Left lung (tissue), 10 donors: ENCODE measurements around the gene TGM2. TPM values are rescaled to one million over a fixed set of nuclear protein-coding genes. Genes with fewer than 3 reads are reported as not detected.
A peak's percentile ranks its signal among the peaks of the same experiment; 100 is the strongest.

ENCODE experiments used
- ATAC-seq: fragments of 200-7000 bp; cut with Tn5 transposase; one replicate; pipeline ENCODE4 v1.9.1; 2020; ENCODE audit warnings: moderate library complexity
- DNase-seq, 4 donors: peaks; one replicate each; pipeline ENCODE4 v3.0.0-alpha.2; 2013 to 2020
- H3K27ac ChIP-seq, 2 donors: fragments of 200-600 bp; sonication (generic) in 1 of 2; one replicate each; pipeline versions ENCODE4 v1.5.0 to v1.8.0; 2020 to 2021
- H3K27me3 ChIP-seq, 2 donors: fragments of 200-600 bp; sonication (generic) in 1 of 2; one replicate each; pipeline versions ENCODE4 v1.5.0 to v1.8.0; 2020 to 2021
- H3K36me3 ChIP-seq, 2 donors: fragments of 200-600 bp; sonication (generic) in 1 of 2; one replicate each; pipeline versions ENCODE4 v1.5.0 to v1.8.0; 2020 to 2021
- H3K4me1 ChIP-seq, 2 donors: fragments of 200-600 bp; one replicate each; pipeline ENCODE4 v1.8.0; 2021
- H3K4me3 ChIP-seq, 2 donors: fragments of 200-600 bp; sonication (generic) in 1 of 2; one replicate each; pipeline versions ENCODE4 v1.5.0 to v1.8.0; 2020 to 2021; ENCODE audit warnings: mild to moderate bottlenecking in 1 of 2
- H3K9me3 ChIP-seq, 2 donors: fragments of 200-600 bp; sonication (generic) in 1 of 2; one replicate each; pipeline versions ENCODE4 v1.5.0 to v1.8.0; 2020 to 2021
- CTCF ChIP-seq, 2 donors: fragments of 200-600 bp; sonication (generic) in 1 of 2; IDR thresholded peaks; one replicate each; pipeline versions ENCODE4 v1.5.0 to v1.8.0; 2021; ENCODE audit warnings: antibody characterized with exemption in 2 of 2
- intact Hi-C, 2 donors: fragments of 100-400 bp; cut with DNase I; formaldehyde crosslinking; loops; one replicate each; pipeline versions ENCODE4 v1.11.2 to v1.14.2; 2022
- polyA plus RNA-seq, 6 donors: library from polyadenylated mRNA; unstranded; fragments of 120-200 nt; gene quantifications; one replicate each; pipeline ENCODE4 v1.2.1, GENCODE V29; 2013; ENCODE audit not compliant: insufficient read length in 6 of 6
- total RNA-seq, 2 donors: library from RNA; stranded (reverse); fragmentation: NEBNext Ultra II Directional; extraction: Animal tissue kit (Norgen Biotek cat#: 25700); gene quantifications; one replicate each; pipeline ENCODE4 v1.2.1, GENCODE V29; 2021
- donor health status: DM: no; HTN: yes; CAD: no.
- donor health status: DM: no; HTN: no; CAD: no.

TGM2 gene
- total and polyA plus RNA-seq, 8 donors: 89.0 to 391 (median 109) TPM

- no peak for TF ChIP-seq CTCF (IDR thresholded peaks at IDR 0.05)
- intact Hi-C loops: no loop called here
- Histone ChIP-seq H3K4me3 (no peak overlapping the region), H3K36me3 (peaks cover 0 to 45% of the 10 kb centered on the region in 2 donors), H3K9me3 (no peaks in the 10 kb centered on the region), H3K4me1 (peaks cover 27 to 61% of the 10 kb centered on the region in 2 donors), H3K27ac (no peak overlapping the region), H3K27me3 (no peaks in the 10 kb centered on the region)
- ATAC-seq: no peak
- DNase-seq: no peak
Observed at GRCh38 chr20:38141204-38141888, 23.7 kb downstream of the TGM2 start.

- no peak for TF ChIP-seq CTCF (IDR thresholded peaks at IDR 0.05)
- H3K27me3 ChIP-seq: no peaks in the 10 kb centered on the region
- DNase-seq: peak in 2 of 4 donors; percentile 25 to 63
- no peaks in the 10 kb centered on the region for H3K9me3 ChIP-seq
- no peak overlapping the region for H3K4me3 ChIP-seq
- peaks cover 0 to 50% of the 10 kb centered on the region in 2 donors for H3K36me3 ChIP-seq
- no peak for ATAC-seq
- peaks cover 23 to 62% of the 10 kb centered on the region in 2 donors for H3K4me1 ChIP-seq
- peak overlapping the region in 1 of 2 donors; percentile 16 for H3K27ac ChIP-seq
- intact Hi-C loops: no loop called here
Observed at GRCh38 chr20:38139977-38140753, 24.9 kb downstream of the TGM2 start.

- no peak for ATAC-seq
- Histone ChIP-seq H3K27ac (peak overlapping the region in 1 of 2 donors; percentile 16), H3K9me3 (no peaks in the 10 kb centered on the region), H3K4me1 (peaks cover 15 to 62% of the 10 kb centered on the region in 2 donors), H3K4me3 (no peak overlapping the region), H3K36me3 (peaks cover 0 to 50% of the 10 kb centered on the region in 2 donors), H3K27me3 (no peaks in the 10 kb centered on the region)
- intact Hi-C loops: no loop called here
- TF ChIP-seq CTCF (IDR thresholded peaks at IDR 0.05): no peak
- DNase-seq: peak in 2 of 4 donors; percentile 27 to 36
Observed at GRCh38 chr20:38139156-38139912, 25.7 kb downstream of the TGM2 start.

- peaks cover 6 to 52% of the 10 kb centered on the region in 2 donors for H3K4me1 ChIP-seq
- no peak overlapping the region for H3K4me3 ChIP-seq
- no peaks in the 10 kb centered on the region for H3K9me3 ChIP-seq
- TF ChIP-seq CTCF (IDR thresholded peaks at IDR 0.05): no peak
- H3K27me3 ChIP-seq: no peaks in the 10 kb centered on the region
- DNase-seq: peak in 2 of 4 donors; percentile 31 to 49
- no peak overlapping the region for H3K27ac ChIP-seq
- peaks cover 0 to 55% of the 10 kb centered on the region in 2 donors for H3K36me3 ChIP-seq
- ATAC-seq: no peak
- intact Hi-C loops: no loop called here
Observed at GRCh38 chr20:38138086-38138778, 26.8 kb downstream of the TGM2 start.
